Upper lobe of left lung (tissue), 4 donors: Measurements from ENCODE around the gene SH3BP5.

Source experiments
- EP300 ChIP-seq, 4 donors: sonication (generic); formaldehyde crosslinking; IDR thresholded peaks; one replicate each; pipeline ENCODE4 v1.5.1; 2017; ENCODE audit warnings: antibody characterized with exemption in 4 of 4, control low read depth in 2 of 4
- POLR2A ChIP-seq, 4 donors: fragments of 450-650 bp; IDR thresholded peaks; one replicate each; pipeline ENCODE4 v1.5.1; 2016 to 2017; ENCODE audit warnings: antibody characterized with exemption in 4 of 4, mild to moderate bottlenecking in 2 of 4
- POLR2AphosphoS5 ChIP-seq, 2 donors: sonication (generic); formaldehyde crosslinking; IDR thresholded peaks; one replicate each; pipeline ENCODE4 v1.5.1; 2017; ENCODE audit warnings: antibody characterized with exemption in 2 of 2
- TF ChIP-seq, protein P1 (sequence below), 6 experiments: fragments of 450-650 bp in 4 of 6; fragments of 200-600 bp in 2 of 6; sonication (generic) in 2 of 6; IDR thresholded peaks; one replicate each; pipeline ENCODE4 v1.5.1; 2016 to 2019; ENCODE audit warnings: antibody characterized with exemption in 6 of 6

DNA sequence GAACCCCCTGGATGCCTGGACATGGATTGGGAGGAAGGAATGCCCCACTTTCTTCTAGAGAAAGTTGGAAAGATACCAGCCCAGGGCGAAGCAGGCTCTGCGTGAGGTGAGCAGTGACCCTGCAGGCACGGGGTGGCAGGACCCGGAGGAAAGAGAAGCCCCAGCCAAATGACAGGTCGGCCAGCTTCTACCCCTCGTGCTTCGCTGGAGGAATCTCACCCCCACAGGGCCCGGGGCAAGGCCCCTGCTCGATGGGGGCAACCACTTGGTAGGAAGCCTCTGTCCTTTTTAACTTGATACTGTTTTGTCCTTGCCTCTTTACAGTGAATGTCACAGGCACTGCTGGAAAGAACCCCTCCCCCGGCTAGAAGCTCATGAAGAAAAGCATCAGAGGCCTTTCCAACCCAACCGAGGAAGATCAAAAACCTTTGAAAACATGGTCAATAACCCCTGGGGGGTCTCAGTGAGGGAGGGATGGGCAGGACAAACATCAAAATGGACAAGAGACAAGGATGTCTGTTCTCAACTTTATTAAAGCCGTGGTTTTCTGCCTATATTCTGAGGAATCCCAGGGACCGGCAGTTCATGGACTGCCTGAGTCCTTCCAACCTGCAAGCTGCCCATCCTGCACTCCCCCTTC, 54.4 kb downstream of the SH3BP5 start:
- TF ChIP-seq, protein P1, sequence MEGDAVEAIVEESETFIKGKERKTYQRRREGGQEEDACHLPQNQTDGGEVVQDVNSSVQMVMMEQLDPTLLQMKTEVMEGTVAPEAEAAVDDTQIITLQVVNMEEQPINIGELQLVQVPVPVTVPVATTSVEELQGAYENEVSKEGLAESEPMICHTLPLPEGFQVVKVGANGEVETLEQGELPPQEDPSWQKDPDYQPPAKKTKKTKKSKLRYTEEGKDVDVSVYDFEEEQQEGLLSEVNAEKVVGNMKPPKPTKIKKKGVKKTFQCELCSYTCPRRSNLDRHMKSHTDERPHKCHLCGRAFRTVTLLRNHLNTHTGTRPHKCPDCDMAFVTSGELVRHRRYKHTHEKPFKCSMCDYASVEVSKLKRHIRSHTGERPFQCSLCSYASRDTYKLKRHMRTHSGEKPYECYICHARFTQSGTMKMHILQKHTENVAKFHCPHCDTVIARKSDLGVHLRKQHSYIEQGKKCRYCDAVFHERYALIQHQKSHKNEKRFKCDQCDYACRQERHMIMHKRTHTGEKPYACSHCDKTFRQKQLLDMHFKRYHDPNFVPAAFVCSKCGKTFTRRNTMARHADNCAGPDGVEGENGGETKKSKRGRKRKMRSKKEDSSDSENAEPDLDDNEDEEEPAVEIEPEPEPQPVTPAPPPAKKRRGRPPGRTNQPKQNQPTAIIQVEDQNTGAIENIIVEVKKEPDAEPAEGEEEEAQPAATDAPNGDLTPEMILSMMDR (IDR thresholded peaks at IDR 0.05), result no peak
- TF ChIP-seq POLR2A (IDR thresholded peaks at IDR 0.05), result no peak
- TF ChIP-seq POLR2AphosphoS5 (IDR thresholded peaks at IDR 0.05), result no peak
- no peak for TF ChIP-seq EP300 (IDR thresholded peaks at IDR 0.05)
